Adrenal gland (tissue), 5 donors: ENCODE data around the gene CEP85L.

Experiments used
- POLR2A ChIP-seq, 2 donors: fragments of 450-650 bp; IDR thresholded peaks; one replicate each; pipeline ENCODE4 v1.6.1; 2017; ENCODE audit warnings: antibody characterized with exemption in 2 of 2, mild to moderate bottlenecking in 2 of 2, moderate library complexity in 1 of 2
- TF ChIP-seq, protein P1 (sequence below), 6 experiments: fragments of 450-650 bp in 4 of 6; fragments of 200-600 bp in 2 of 6; sonication (generic) in 1 of 6; IDR thresholded peaks; 1 replicate in 5 of 6; 2 replicates in 1 of 6; pipeline versions ENCODE4 v1.5.1 to v1.8.0; 2016 to 2021; ENCODE audit warnings: antibody characterized with exemption in 6 of 6, mild to moderate bottlenecking in 2 of 6, moderate library complexity in 1 of 6
- donor health status: DM: no; HTN: no; CAD: no.

- no peak for TF ChIP-seq POLR2A (IDR thresholded peaks at IDR 0.05)
- TF ChIP-seq, protein P1, sequence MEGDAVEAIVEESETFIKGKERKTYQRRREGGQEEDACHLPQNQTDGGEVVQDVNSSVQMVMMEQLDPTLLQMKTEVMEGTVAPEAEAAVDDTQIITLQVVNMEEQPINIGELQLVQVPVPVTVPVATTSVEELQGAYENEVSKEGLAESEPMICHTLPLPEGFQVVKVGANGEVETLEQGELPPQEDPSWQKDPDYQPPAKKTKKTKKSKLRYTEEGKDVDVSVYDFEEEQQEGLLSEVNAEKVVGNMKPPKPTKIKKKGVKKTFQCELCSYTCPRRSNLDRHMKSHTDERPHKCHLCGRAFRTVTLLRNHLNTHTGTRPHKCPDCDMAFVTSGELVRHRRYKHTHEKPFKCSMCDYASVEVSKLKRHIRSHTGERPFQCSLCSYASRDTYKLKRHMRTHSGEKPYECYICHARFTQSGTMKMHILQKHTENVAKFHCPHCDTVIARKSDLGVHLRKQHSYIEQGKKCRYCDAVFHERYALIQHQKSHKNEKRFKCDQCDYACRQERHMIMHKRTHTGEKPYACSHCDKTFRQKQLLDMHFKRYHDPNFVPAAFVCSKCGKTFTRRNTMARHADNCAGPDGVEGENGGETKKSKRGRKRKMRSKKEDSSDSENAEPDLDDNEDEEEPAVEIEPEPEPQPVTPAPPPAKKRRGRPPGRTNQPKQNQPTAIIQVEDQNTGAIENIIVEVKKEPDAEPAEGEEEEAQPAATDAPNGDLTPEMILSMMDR (IDR thresholded peaks at IDR 0.05): no peak
Measured at GRCh38 chr6:118456982-118457381, 194.4 kb downstream of the CEP85L start.
